DMS153 treated with DMSO at 0.1 percent for 48 hours (cell line): ENCODE data around the gene MDFIC2.

ENCODE experiments used
- DNase-seq: peaks from one replicate; lab custom pipeline; 2025; ENCODE audit not compliant: unreplicated experiment; lab: John Stamatoyannopoulos, UW

MDFIC2 gene

GRCh38 chr3:70183781-70184504 lies 128.5 kb downstream of the MDFIC2 start:
- no peak for DNase-seq

DNA sequence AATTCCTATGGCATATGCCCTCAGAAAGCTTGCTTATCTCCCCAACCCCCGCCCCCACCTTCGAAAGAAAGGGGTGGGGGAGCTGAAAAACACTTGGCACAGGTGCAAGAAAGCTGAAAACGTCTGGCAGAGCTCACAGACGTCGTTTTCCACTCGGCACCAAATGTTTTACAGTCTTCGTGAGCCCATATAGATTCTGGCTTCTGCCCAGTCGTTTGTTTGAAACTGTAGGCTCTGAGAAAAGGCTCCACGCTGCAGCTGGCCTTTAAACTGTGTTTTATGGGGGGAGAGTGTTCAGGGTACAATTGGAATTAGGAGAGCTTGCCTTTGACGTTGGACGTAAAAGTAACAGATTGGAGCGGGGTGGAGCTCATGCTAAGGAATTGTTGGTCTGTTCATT lies 130.3 kb downstream of the MDFIC2 start:
- DNase-seq, result no peak

- DNase-seq, result no peak
Measured at GRCh38 chr3:70180664-70181063, 131.8 kb downstream of the MDFIC2 start.

- DNase-seq, result no peak
Measured at GRCh38 chr3:70179111-70179510, 133.3 kb downstream of the MDFIC2 start.

DNA sequence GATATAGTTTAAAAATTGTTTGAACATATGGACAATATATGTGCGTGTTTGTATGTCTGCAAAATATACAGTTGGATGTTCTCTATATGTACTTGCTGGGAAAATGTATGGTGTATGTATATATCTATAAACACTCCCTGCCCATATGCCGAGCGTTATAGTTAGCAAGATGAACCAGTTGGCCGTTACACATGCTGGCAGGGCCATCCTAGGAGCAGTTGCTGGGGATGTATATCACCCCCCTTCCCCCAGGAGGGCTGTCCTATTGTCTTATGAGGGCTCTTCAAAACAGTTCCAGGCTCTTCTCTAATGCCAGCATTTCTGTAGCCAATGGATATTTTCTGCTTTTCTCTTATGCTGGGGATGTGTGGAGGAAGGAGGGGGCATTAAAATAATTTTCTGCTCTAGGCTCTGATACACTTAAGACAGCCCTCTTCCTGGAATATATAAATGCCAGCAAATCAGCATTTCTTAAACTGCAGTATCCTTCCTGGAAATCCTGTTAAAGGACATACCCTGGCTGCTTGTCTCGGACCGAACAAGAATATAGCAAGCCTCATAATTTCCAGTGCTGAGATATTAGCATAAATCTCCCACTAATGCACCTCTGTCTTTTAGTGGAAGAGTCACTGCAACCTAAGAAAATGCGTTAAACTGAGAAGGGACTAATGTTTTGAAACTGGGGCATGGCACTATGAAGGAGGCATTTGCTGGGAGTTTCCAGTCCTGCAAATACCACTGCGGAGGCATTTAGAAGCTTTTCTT lies 134.4 kb downstream of the MDFIC2 start:
- DNase-seq, result no peak

GRCh38 chr3:70176224-70176623 lies 136.2 kb downstream of the MDFIC2 start:
- no peak for DNase-seq

DNA sequence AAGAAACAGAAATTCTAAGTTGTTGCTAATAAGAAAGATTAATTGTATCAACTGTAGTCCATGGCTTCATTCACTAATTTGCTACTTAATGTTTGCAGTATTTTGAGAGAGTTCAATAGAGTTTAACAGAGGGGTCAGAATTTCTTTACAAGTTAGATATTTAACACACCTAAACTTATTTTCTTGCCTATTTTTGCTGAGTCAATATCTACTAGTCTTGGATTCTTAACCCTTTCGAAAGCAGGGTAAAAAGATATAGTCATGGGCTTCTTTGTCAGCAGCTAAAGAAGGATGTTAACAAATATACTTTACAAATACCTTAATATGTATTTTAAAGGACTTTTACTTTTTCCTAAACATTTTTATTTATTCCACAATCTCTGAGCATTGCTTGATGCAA lies 155.6 kb downstream of the MDFIC2 start:
- DNase-seq, result no peak

GRCh38 chr3:70150599-70150998 lies 161.8 kb downstream of the MDFIC2 start:
- DNase-seq, result no peak

DNA sequence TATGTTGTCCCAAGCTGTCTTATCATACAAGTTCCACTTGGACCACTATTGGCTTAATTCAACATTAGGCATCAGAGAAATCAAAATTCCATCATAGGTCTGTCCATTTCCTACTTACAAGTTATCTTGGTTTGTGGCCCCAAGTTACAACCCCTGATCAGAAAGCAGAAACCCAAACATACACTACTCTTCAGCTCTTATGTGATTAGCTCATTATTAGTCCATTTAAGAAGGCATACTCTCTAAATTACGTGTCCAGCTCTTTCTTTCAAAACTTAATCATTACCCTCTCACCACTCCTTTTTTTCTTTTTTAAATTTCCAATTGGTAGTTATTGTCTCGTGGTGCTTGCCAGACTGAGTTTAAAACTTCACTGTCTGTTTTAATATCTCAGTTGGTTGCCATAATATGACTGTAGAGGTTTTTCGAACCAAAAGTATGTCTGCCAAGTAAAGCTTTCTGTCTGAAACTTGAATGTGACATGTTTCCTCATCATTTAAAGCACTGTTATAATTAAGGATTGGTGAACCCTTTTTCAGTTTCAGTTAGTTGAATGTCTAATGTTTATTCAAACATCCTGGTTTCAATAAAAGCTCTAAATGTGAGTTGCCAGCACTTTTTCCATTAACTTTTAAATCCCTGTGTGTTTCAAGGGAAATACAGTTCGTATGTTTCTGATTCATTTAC lies 162.6 kb downstream of the MDFIC2 start:
- DNase-seq, result no peak
